Activated CD8-positive, alpha-beta memory T cell treated with anti-CD3 and anti-CD28 coated beads, Interleukin-2, amount 10 ng/mL, durations not matched to agents 7 days and 5 days (primary cell): Measurements from ENCODE around the gene TMEM134. TPM values are rescaled to one million over a fixed set of nuclear protein-coding genes. Genes with fewer than 3 reads are reported as not detected.
"Not testable (repeated sequence)": the region's sequence is repeated elsewhere in the genome, so short reads cannot be mapped to it uniquely, and the experiment has no call there.

Source experiments
- ATAC-seq: fragments of 150-1000 bp; cut with Tn5 transposase; one replicate; pipeline ENCODE4 v1.10.0; 2021; ENCODE audit warnings: moderate library complexity
- CTCF ChIA-PET: fragments of 350-600 bp; sonication (Branson Sonifier 250); formaldehyde crosslinking; loops from one replicate; lab custom pipeline; 2021; ENCODE audit warnings: antibody characterized with exemption; lab: Charles Lee
- DNase-seq: peaks from one replicate; pipeline ENCODE4 v3.0.0-alpha.2; 2020
- H3K27ac Mint-ChIP-seq: one replicate; pipeline ENCODE4 v1.8.0; 2021; ENCODE audit warnings: mild to moderate bottlenecking, mixed read lengths
- H3K27me3 Mint-ChIP-seq: one replicate; pipeline ENCODE4 v1.8.0; 2021; ENCODE audit warnings: mixed read lengths
- H3K36me3 Mint-ChIP-seq: one replicate; pipeline ENCODE4 v1.8.0; 2021; ENCODE audit warnings: mild to moderate bottlenecking, mixed read lengths
- H3K4me1 Mint-ChIP-seq: one replicate; pipeline ENCODE4 v1.8.0; 2021; ENCODE audit warnings: mixed read lengths
- H3K4me3 Mint-ChIP-seq: one replicate; pipeline ENCODE4 v1.8.0; 2021; ENCODE audit warnings: mild to moderate bottlenecking, moderate library complexity, mixed read lengths
- H3K9me3 Mint-ChIP-seq: one replicate; pipeline ENCODE4 v1.8.0; 2022; ENCODE audit warnings: low read depth, mixed read lengths
- total RNA-seq, 2 experiments: library from RNA; stranded (reverse); gene quantifications; one replicate each; pipeline ENCODE4 v1.2.3, GENCODE V29; 2021

Gene TMEM134
- total RNA-seq, 2 experiments from 2014 or later = 32.8 to 41.9 TPM

DNA sequence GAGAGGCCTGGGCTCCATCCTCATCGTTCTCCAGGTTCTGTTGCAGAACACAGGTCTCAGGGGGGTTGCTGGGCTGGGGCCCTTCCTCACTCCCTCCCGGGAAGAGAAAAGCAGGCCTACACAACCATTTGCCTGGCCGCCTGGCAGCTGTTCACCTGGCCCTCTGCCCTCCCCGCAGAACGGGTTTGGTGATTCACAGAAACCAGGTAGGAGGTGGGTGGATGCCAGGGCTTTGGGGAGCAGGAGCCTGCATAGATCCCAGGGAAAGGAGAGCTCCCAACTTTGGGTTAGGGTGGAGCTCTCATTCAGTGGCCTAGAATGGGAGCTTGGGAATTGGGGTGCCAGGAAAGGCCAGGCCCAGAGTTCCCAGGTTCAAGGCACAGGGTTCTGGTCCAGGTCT is 995 bp downstream of the TMEM134 start:
- no peak for ATAC-seq
- Mint-ChIP-seq H3K4me1 (peaks cover 31% of the 10 kb centered on the region), H3K4me3 (peak overlapping the region; percentile 83), H3K27me3 (no peaks in the 10 kb centered on the region), H3K36me3 (peaks cover 1% of the 10 kb centered on the region), H3K9me3 (no peaks in the 10 kb centered on the region), H3K27ac (peak overlapping the region; percentile 79)
- CTCF ChIA-PET = interaction anchor here (0.9 to 3.3 kb wide), 15 partner anchors 10 to 111 kb away, joined by 3 to 21 read pairs (median 6); partner anchors contain the start of genes AIP, CDK2AP2, CORO1B and PPP1CA
- DNase-seq = no peak

GRCh38 chr11:67466962-67467771 is 1.9 kb downstream of the TMEM134 start:
- Mint-ChIP-seq H3K27ac (peak overlapping the region; percentile 61), H3K4me1 (peaks cover 31% of the 10 kb centered on the region)

GRCh38 chr11:67466367-67466766 is 2.7 kb downstream of the TMEM134 start:
- Mint-ChIP-seq H3K36me3 (peaks cover 1% of the 10 kb centered on the region), H3K27ac (peak overlapping the region; percentile 19), H3K4me1 (peaks cover 31% of the 10 kb centered on the region), H3K9me3 (no peaks in the 10 kb centered on the region), H3K27me3 (no peaks in the 10 kb centered on the region), H3K4me3 (no peak overlapping the region)
- ATAC-seq = no peak
- CTCF ChIA-PET = interaction anchor here (1.3 kb wide), 1 partner anchor 64 kb away, joined by 4 read pairs; the partner anchor contains the start of gene PPP1CA
- DNase-seq = no peak

More at GRCh38 chr11:67466962-67467771, 1.9 kb downstream of the TMEM134 start:
- DNase-seq (no peak), ATAC-seq (no peak)
- CTCF ChIA-PET = interaction anchor here (0.9 to 3.3 kb wide), 10 partner anchors 9 to 110 kb away, joined by 3 to 21 read pairs (median 8); partner anchors contain the start of genes AIP, CORO1B, PPP1CA and PTPRCAP
- H3K36me3 Mint-ChIP-seq = peaks cover 1% of the 10 kb centered on the region
- H3K27me3 Mint-ChIP-seq = no peaks in the 10 kb centered on the region
- H3K9me3 Mint-ChIP-seq = no peaks in the 10 kb centered on the region
- H3K4me3 Mint-ChIP-seq = peak overlapping the region; percentile 83

DNA sequence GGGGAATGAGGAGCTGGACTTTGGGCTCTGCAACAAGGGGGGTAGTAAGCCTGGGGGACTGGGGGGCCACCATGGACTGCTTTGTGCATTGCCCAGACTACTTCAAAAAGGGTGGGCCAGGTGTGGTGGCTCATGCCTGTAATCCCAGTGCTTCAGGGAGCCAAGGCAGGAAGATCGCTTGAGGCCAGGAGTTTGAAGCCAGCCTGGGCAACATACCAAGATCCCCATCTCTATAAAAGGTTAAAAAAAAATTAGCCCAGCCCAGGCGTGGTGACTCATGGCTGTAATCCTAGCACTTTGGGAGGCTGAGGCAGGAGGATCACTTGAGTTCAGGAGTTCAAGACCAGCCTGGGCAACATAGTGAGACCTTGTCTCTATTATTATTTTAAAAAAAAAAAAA is 3.5 kb downstream of the TMEM134 start:
- not testable (repeated sequence) for DNase-seq, H3K36me3 Mint-ChIP-seq, H3K27me3 Mint-ChIP-seq, ATAC-seq, H3K9me3 Mint-ChIP-seq
- Mint-ChIP-seq H3K27ac (peak overlapping the region; percentile 87), H3K4me3 (peak overlapping the region; percentile 84), H3K4me1 (peaks cover 31% of the 10 kb centered on the region)
- CTCF ChIA-PET = interaction anchor here (1.0 to 2.4 kb wide), 4 partner anchors 18 to 63 kb away, joined by 3 to 10 read pairs (median 6); partner anchors contain the start of genes AIP and PPP1CA

DNA sequence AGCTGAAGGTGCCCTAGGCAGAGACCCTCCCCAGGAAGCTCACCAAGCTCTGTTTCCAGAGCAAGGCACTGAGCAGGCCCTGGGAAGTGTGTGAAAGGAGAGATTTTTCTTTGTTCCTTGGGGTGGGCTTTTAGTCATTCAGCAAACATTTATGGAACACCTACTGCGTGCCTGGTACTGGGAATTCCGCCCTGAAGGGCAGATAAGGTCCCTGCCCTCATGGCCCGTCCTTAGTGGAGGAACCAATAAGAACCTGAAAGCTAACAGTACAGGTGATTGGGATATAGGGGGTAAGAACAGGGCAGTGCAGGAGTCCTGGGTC is 3.9 kb downstream of the TMEM134 start:
- H3K9me3 Mint-ChIP-seq = no peaks in the 10 kb centered on the region
- H3K27me3 Mint-ChIP-seq = no peaks in the 10 kb centered on the region
- CTCF ChIA-PET = interaction anchor here (1.0 to 2.4 kb wide), 5 partner anchors 18 to 63 kb away, joined by 3 to 10 read pairs (median 4); partner anchors contain the start of genes AIP and PPP1CA
- DNase-seq (no peak), ATAC-seq (no peak)
- H3K4me1 Mint-ChIP-seq = peaks cover 33% of the 10 kb centered on the region
- H3K27ac Mint-ChIP-seq = peak overlapping the region; percentile 87
- peaks cover 1% of the 10 kb centered on the region for H3K36me3 Mint-ChIP-seq
- peak overlapping the region; percentile 84 for H3K4me3 Mint-ChIP-seq

- Mint-ChIP-seq H3K27me3 (no peaks in the 10 kb centered on the region), H3K9me3 (no peaks in the 10 kb centered on the region), H3K4me3 (peak overlapping the region; percentile 84), H3K27ac (peak overlapping the region; percentile 87), H3K36me3 (peaks cover 1% of the 10 kb centered on the region), H3K4me1 (peaks cover 35% of the 10 kb centered on the region)
- peak; percentile 96 for DNase-seq
- ATAC-seq = peak; percentile 83
- CTCF ChIA-PET = interaction anchor here (1.0 to 2.4 kb wide), 6 partner anchors 19 to 82 kb away, joined by 3 to 10 read pairs (median 4); partner anchors contain the start of genes AIP and PPP1CA
These were observed 4.5 kb downstream of the TMEM134 start for GRCh38 chr11:67464411-67465188.

DNA sequence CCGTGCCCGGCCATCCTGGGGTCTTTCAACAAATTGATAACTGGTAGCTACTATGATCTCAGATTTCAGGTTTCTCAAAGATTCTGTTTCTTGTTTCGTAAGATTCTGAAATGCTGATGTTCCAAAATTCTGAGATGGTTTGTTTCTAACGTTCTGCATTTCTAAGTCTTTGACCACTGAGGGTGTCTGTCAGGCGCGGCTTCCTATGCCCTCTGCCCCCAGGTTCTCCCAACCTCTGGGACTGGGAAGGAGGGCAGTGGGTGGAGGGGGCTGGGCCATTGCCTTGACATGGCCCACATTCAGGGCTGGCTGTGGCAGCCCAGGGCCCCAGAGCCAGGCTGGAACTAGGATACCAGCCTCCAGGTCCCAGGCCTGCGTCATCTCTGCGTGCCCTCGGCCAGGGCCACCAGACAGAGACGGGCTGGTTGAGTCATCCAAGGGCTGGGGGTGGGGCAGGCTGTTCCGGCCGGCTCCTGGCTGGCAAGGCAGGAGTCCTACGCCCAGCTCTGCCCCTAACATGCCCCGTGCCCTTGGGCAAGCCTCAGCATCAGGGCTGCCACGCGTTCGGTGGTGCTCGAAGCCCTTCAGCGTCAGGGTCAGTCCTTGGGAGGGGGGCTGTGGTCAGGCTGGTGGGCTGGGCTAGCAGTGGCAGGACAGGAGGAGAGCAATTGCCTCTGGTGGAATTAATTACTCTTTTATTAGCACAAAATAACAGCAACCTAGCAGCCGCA is 5.2 kb downstream of the TMEM134 start:
- H3K4me1 Mint-ChIP-seq = peaks cover 31% of the 10 kb centered on the region
- H3K36me3 Mint-ChIP-seq = peaks cover 1% of the 10 kb centered on the region
- peak overlapping the region; percentile 87 for H3K27ac Mint-ChIP-seq
- DNase-seq = no peak
- no peaks in the 10 kb centered on the region for H3K9me3 Mint-ChIP-seq
- H3K27me3 Mint-ChIP-seq = no peaks in the 10 kb centered on the region
- no peak for ATAC-seq
- CTCF ChIA-PET = interaction anchor here (1.4 to 2.4 kb wide), 2 partner anchors 25 to 81 kb away, joined by 3 to 10 read pairs; no protein-coding TSS in a partner anchor
- peak overlapping the region; percentile 84 for H3K4me3 Mint-ChIP-seq

GRCh38 chr11:67463186-67463585 is 5.9 kb downstream of the TMEM134 start:
- H3K9me3 Mint-ChIP-seq = no peaks in the 10 kb centered on the region
- H3K27me3 Mint-ChIP-seq = no peaks in the 10 kb centered on the region
- H3K4me1 Mint-ChIP-seq = peaks cover 27% of the 10 kb centered on the region
- CTCF ChIA-PET = interaction anchor here (1.4 kb wide), 1 partner anchor 80 kb away, joined by 3 read pairs; no protein-coding TSS in a partner anchor
- ATAC-seq (no peak), DNase-seq (no peak)
- peaks cover 1% of the 10 kb centered on the region for H3K36me3 Mint-ChIP-seq
- H3K27ac Mint-ChIP-seq = no peak overlapping the region
- no peak overlapping the region for H3K4me3 Mint-ChIP-seq

DNA sequence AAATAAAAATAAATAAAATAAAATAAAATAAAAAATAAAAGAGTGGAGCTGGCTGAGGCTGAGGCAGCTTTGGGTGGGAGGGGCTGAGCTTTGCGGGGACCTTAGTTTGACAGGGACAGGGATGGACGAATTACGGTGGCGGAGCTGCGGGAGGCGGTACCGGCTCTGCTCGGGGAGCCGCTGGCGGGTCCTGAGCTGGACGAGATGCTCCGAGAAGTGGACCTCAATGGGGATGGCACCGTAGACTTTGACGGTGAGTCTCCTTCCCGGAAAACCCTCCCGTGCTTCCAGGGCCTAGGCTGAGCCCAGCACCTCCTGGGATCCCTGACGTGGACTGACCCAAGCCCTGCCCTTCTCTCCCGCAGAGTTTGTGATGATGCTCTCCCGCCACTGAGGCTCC is 10.8 kb downstream of the TMEM134 start:
- Mint-ChIP-seq H3K36me3 (no peaks in the 10 kb centered on the region), H3K27ac (no peak overlapping the region), H3K27me3 (no peaks in the 10 kb centered on the region), H3K9me3 (no peaks in the 10 kb centered on the region), H3K4me1 (peaks cover 4% of the 10 kb centered on the region), H3K4me3 (no peak overlapping the region)
- ATAC-seq (no peak), DNase-seq (no peak)
- CTCF ChIA-PET = interaction anchor here (1.8 kb wide), 1 partner anchor 10 kb away, joined by 4 read pairs; no protein-coding TSS in a partner anchor

DNA sequence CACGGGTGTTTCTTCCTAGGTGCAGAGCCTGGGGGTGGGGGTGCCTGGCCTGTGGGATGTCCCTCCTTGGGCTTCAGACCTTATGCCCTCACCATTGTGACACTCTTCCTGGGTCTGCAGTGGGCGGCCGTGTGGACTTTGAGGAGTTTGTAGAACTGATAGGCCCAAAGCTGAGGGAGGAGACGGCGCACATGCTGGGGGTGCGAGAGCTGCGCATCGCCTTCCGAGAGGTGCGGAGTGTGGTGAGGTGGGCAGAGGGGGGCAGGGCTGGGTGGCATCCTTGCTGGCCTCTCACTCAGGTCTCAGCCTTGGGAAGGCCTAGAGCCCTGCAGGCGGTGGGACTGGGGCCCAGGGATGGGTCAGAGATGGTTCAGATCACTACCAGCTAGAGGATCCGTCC is 11.6 kb downstream of the TMEM134 start:
- Mint-ChIP-seq H3K36me3 (no peaks in the 10 kb centered on the region), H3K27ac (no peak overlapping the region), H3K27me3 (no peaks in the 10 kb centered on the region), H3K9me3 (no peaks in the 10 kb centered on the region), H3K4me3 (no peak overlapping the region), H3K4me1 (peaks cover 4% of the 10 kb centered on the region)
- ATAC-seq (no peak), DNase-seq (no peak)
- CTCF ChIA-PET = interaction anchor here (1.8 kb wide), 1 partner anchor 11 kb away, joined by 4 read pairs; no protein-coding TSS in a partner anchor

DNA sequence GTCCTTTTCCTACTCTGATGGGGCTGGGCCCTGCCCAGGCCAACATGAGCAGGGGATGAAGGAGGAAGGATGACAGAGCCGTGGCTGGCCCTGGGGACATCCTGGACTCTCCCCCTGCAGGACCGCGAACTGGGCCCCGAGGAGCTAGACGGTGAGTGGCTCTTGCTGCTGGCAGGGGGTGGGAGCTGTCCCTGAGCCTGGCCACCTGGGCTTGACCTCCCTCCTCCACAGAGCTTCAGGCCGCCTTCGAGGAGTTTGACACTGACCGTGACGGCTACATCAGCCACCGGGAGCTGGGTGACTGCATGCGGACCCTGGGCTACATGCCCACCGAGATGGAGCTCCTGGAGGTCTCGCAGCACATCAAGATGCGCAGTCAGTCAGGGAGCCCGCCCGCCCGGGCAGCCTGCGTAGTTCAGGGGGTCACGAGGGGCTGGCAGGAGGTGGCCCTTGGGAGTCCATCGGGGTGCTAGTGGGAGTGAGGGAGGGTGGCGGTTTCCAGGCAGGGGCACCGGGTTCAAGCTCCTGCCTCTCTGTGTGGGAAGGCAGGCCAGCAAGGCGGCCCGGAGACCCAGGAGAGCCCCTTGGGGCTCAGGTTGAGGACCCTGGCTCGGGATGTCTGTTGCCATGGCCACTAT is 12.9 kb downstream of the TMEM134 start:
- ATAC-seq (no peak), DNase-seq (no peak)
- no peak overlapping the region for H3K4me3 Mint-ChIP-seq
- peaks cover 9% of the 10 kb centered on the region for H3K4me1 Mint-ChIP-seq
- no peaks in the 10 kb centered on the region for H3K9me3 Mint-ChIP-seq
- CTCF ChIA-PET = interaction anchor here (0.8 to 1.4 kb wide), 2 partner anchors 49 to 100 kb away, joined by 3 read pairs; partner anchors contain the start of gene PITPNM1
- no peaks in the 10 kb centered on the region for H3K27me3 Mint-ChIP-seq
- no peaks in the 10 kb centered on the region for H3K36me3 Mint-ChIP-seq
- H3K27ac Mint-ChIP-seq = no peak overlapping the region

- ATAC-seq = no peak
- H3K27me3 Mint-ChIP-seq = peaks cover under 1% of the 10 kb centered on the region
- no peak within 1 kb of the TSS for H3K27ac Mint-ChIP-seq
- CTCF ChIA-PET = interaction anchor here (1.4 kb wide), 1 partner anchor 50 kb away, joined by 3 read pairs; the partner anchor contains the start of gene PITPNM1
- peaks cover 7% of the 10 kb centered on the region for H3K4me1 Mint-ChIP-seq
- no peak for DNase-seq
- no peak within 1 kb of the TSS for H3K4me3 Mint-ChIP-seq
- no peaks in the 10 kb centered on the region for H3K9me3 Mint-ChIP-seq
- no peaks in the 10 kb centered on the region for H3K36me3 Mint-ChIP-seq
These were observed 14.0 kb downstream of the TMEM134 start, which contains the start of gene CABP4 for GRCh38 chr11:67455054-67455453. Gene CABP4 (plus strand): TSS chr11:67455354. CDS start chr11:67455424, 70 bp downstream.
